Hypothalamus (tissue), 51 donors: ENCODE measurements around the gene GNB5.
"Not testable (repeated sequence)": the region's sequence is repeated elsewhere in the genome, so short reads cannot be mapped to it uniquely, and the experiment has no call there.

Source experiments
- DNase-seq, 51 donors: peaks; one replicate each; lab custom pipeline; 2025; lab: John Stamatoyannopoulos, UW

Gene GNB5

GRCh38 chr15:52191207-52191606 is at the start of gene GNB5:
TSS of gene GNB5 (minus strand) at chr15:52191392. CDS start at chr15:52184676, 6,716 bp downstream.
- DNase-seq, result no peak

- no peak for DNase-seq
These were observed 49.0 kb upstream of the GNB5 start for GRCh38 chr15:52240166-52240565.

- not testable (repeated sequence) for DNase-seq
These were observed 47.9 kb upstream of the GNB5 start for GRCh38 chr15:52238989-52239525.

- no peak for DNase-seq
These were observed 47.0 kb upstream of the GNB5 start for GRCh38 chr15:52238149-52238548.

GRCh38 chr15:52236013-52236412 is 44.8 kb upstream of the GNB5 start:
- DNase-seq, result no peak

- DNase-seq, result no peak
These were observed 43.7 kb upstream of the GNB5 start for GRCh38 chr15:52234596-52235541.

- no peak for DNase-seq
These were observed 42.2 kb upstream of the GNB5 start for GRCh38 chr15:52233405-52233804.

- DNase-seq, result no peak
These were observed 41.1 kb upstream of the GNB5 start for GRCh38 chr15:52232327-52232726.

GRCh38 chr15:52230073-52230472 is 38.9 kb upstream of the GNB5 start:
- no peak for DNase-seq

GRCh38 chr15:52228921-52229320 is 37.7 kb upstream of the GNB5 start:
- DNase-seq, result no peak

- peak in 32 of 51 donors; percentile 4 to 66 (median 28) for DNase-seq
These were observed 36.3 kb upstream of the GNB5 start for GRCh38 chr15:52227456-52227855.

GRCh38 chr15:52225230-52225629 is 34.0 kb upstream of the GNB5 start:
- DNase-seq, result no peak

- DNase-seq, result no peak
These were observed 33.0 kb upstream of the GNB5 start for GRCh38 chr15:52224211-52224610.

GRCh38 chr15:52221730-52222129 is 30.5 kb upstream of the GNB5 start:
- no peak for DNase-seq

GRCh38 chr15:52220937-52221660 is 29.9 kb upstream of the GNB5 start:
- no peak for DNase-seq

GRCh38 chr15:52220251-52220650 is 29.1 kb upstream of the GNB5 start:
- no peak for DNase-seq

GRCh38 chr15:52218816-52219215 is 27.6 kb upstream of the GNB5 start:
- DNase-seq, result no peak

GRCh38 chr15:52218371-52218770 is 27.2 kb upstream of the GNB5 start:
- DNase-seq, result no peak

GRCh38 chr15:52217186-52217585 is 26.0 kb upstream of the GNB5 start:
- no peak for DNase-seq

- DNase-seq, result no peak
These were observed 23.4 kb upstream of the GNB5 start for GRCh38 chr15:52214553-52214952.

GRCh38 chr15:52213206-52213605 is 22.0 kb upstream of the GNB5 start:
- DNase-seq, result no peak
